ENCODE measurements around the gene MYO6.

DNA sequence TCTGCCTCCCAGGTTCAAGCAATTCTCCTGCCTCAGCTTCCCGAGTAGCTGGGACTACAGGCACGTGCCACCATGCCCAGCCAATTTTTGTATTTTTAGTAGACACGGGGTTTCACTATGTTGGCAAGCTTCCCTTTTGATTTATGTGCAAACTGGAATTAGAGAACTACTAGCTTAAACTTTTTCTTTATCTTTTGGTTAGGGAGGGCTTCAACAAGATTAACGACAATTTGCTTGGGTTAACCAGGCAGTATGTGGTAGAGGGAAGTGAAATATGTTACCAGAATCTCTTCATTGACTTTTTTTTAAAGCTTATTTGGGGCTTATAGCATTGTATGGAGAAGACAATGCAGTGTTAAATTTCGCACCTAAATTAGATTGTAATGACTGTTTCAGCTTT is 9.0 kb downstream of the MYO6 start:
- TF ChIP-seq, protein P1, sequence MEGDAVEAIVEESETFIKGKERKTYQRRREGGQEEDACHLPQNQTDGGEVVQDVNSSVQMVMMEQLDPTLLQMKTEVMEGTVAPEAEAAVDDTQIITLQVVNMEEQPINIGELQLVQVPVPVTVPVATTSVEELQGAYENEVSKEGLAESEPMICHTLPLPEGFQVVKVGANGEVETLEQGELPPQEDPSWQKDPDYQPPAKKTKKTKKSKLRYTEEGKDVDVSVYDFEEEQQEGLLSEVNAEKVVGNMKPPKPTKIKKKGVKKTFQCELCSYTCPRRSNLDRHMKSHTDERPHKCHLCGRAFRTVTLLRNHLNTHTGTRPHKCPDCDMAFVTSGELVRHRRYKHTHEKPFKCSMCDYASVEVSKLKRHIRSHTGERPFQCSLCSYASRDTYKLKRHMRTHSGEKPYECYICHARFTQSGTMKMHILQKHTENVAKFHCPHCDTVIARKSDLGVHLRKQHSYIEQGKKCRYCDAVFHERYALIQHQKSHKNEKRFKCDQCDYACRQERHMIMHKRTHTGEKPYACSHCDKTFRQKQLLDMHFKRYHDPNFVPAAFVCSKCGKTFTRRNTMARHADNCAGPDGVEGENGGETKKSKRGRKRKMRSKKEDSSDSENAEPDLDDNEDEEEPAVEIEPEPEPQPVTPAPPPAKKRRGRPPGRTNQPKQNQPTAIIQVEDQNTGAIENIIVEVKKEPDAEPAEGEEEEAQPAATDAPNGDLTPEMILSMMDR (IDR thresholded peaks at IDR 0.05; ENCODE audit: low read depth, low read length): no peak
- TF ChIP-seq EZH2phosphoT487 (IDR thresholded peaks at IDR 0.05; ENCODE audit: low read depth): no peak
